GM19351 (cell line): Measurements from ENCODE around the gene PVALB.

ENCODE experiments used
- ATAC-seq: cut with Tn5 transposase; IDR thresholded peaks from one replicate; pipeline ENCODE4 v1.9.1; 2021; ENCODE audit warnings: mild to moderate bottlenecking, moderate library complexity; ENCODE audit not compliant: unreplicated experiment

Gene PVALB

GRCh38 chr22:36816636-36817524 lies at the start of gene PVALB:
PVALB (minus strand) TSS chr22:36817035; CDS start chr22:36817005, 30 bp downstream.
- ATAC-seq = no peak

GRCh38 chr22:36865346-36865745 lies 48.5 kb upstream of the PVALB start:
- no peak for ATAC-seq

- ATAC-seq = no peak
Measured at GRCh38 chr22:36864454-36865215, 47.8 kb upstream of the PVALB start.

- ATAC-seq = no peak
Measured at GRCh38 chr22:36863979-36864378, 47.1 kb upstream of the PVALB start.

- no peak for ATAC-seq
Measured at GRCh38 chr22:36863281-36863680, 46.4 kb upstream of the PVALB start.

GRCh38 chr22:36862251-36863242 lies 45.7 kb upstream of the PVALB start:
- ATAC-seq = no peak

GRCh38 chr22:36860821-36861659 lies 44.2 kb upstream of the PVALB start, which contains the start of gene NCF4:
NCF4 (plus strand) TSS chr22:36861006; CDS start chr22:36861172, 166 bp downstream.
- ATAC-seq = peak; percentile 61

GRCh38 chr22:36860438-36860820 lies 43.6 kb upstream of the PVALB start:
- ATAC-seq = no peak

- no peak for ATAC-seq
Measured at GRCh38 chr22:36860017-36860416, 43.2 kb upstream of the PVALB start.

- no peak for ATAC-seq
Measured at GRCh38 chr22:36858966-36859365, 42.1 kb upstream of the PVALB start.

- no peak for ATAC-seq
Measured at GRCh38 chr22:36858156-36858555, 41.3 kb upstream of the PVALB start.

- no peak for ATAC-seq
Measured at GRCh38 chr22:36856792-36857135, 39.9 kb upstream of the PVALB start.

- ATAC-seq = no peak
Measured at GRCh38 chr22:36856121-36856791, 39.4 kb upstream of the PVALB start.

- no peak for ATAC-seq
Measured at GRCh38 chr22:36855478-36855877, 38.6 kb upstream of the PVALB start.

GRCh38 chr22:36853407-36854099 lies 36.7 kb upstream of the PVALB start:
- no peak for ATAC-seq

- ATAC-seq = no peak
Measured at GRCh38 chr22:36852056-36852973, 35.5 kb upstream of the PVALB start.

- ATAC-seq = no peak
Measured at GRCh38 chr22:36850682-36851081, 33.8 kb upstream of the PVALB start.

- ATAC-seq = no peak
Measured at GRCh38 chr22:36850056-36850455, 33.2 kb upstream of the PVALB start.
